C4-2B (cell line): ENCODE data around the gene RAMP3.
"Not testable (repeated sequence)": the region's sequence is repeated elsewhere in the genome, so short reads cannot be mapped to it uniquely, and the experiment has no call there.

Source experiments
- CTCF ChIP-seq: fragments of 450-650 bp; conservative IDR thresholded peaks from 2 replicates; pipeline ENCODE4 v1.5.1; 2017; ENCODE audit warnings: mild to moderate bottlenecking
- ZFX ChIP-seq: fragments of 450-650 bp; IDR thresholded peaks from 2 replicates; pipeline ENCODE4 v1.6.1; 2017

- TF ChIP-seq CTCF, ZFX: not testable (repeated sequence)
These were observed 3.7 kb upstream of the RAMP3 start for GRCh38 chr7:45153861-45154260.
